Tibial nerve (tissue), 4 donors: Measurements from ENCODE around the gene ANKRD27.

Experiments
- CTCF ChIP-seq, 5 experiments: fragments of 200-600 bp in 3 of 5; fragments of 450-650 bp in 2 of 5; sonication (generic) in 3 of 5; IDR thresholded peaks; one replicate each; pipeline ENCODE4 v1.5.1; 2016 to 2019; ENCODE audit warnings: antibody characterized with exemption in 5 of 5, mild to moderate bottlenecking in 3 of 5, moderate library complexity in 2 of 5
- EP300 ChIP-seq, 2 donors: sonication (generic); formaldehyde crosslinking; IDR thresholded peaks; one replicate each; pipeline ENCODE4 v1.6.1; 2017; ENCODE audit warnings: antibody characterized with exemption in 2 of 2, mild to moderate bottlenecking in 1 of 2
- POLR2A ChIP-seq, 2 donors: fragments of 450-650 bp; IDR thresholded peaks; one replicate each; pipeline ENCODE4 v1.6.1; 2017; ENCODE audit warnings: antibody characterized with exemption in 2 of 2, mild to moderate bottlenecking in 2 of 2, moderate library complexity in 2 of 2

- TF ChIP-seq CTCF (IDR thresholded peaks at IDR 0.05) = no peak
- no peak for TF ChIP-seq POLR2A (IDR thresholded peaks at IDR 0.05)
- TF ChIP-seq EP300 (IDR thresholded peaks at IDR 0.05) = no peak
Observed at GRCh38 chr19:32581705-32582179, 93.2 kb downstream of the ANKRD27 start.
